Ovary (tissue), 9 donors: ENCODE measurements around the gene IFFO2. TPM values are rescaled to one million over a fixed set of nuclear protein-coding genes. Genes with fewer than 3 reads are reported as not detected.

Experiments used
- DNase-seq, 5 donors: peaks; one replicate each; pipeline ENCODE4 v3.0.0-alpha.2; 2019 to 2020
- H3K27ac ChIP-seq, 2 donors: fragments of 200-600 bp; one replicate each; pipeline versions ENCODE4 v1.5.1 to v1.8.0; 2019 to 2022
- H3K27me3 ChIP-seq: fragments of 200-600 bp; one replicate; pipeline ENCODE4 v1.8.0; 2022
- H3K36me3 ChIP-seq: fragments of 200-600 bp; sonication (generic); one replicate; pipeline ENCODE4 v1.5.1; 2019
- H3K4me1 ChIP-seq: one replicate; pipeline ENCODE4 v1.8.1; 2013; ENCODE audit warnings: mild to moderate bottlenecking, moderate library complexity; ENCODE audit not compliant: insufficient read depth
- H3K4me3 ChIP-seq: fragments of 200-600 bp; sonication (generic); one replicate; pipeline ENCODE4 v1.5.1; 2017
- H3K9me3 ChIP-seq, 2 donors: fragments of 200-600 bp in 1 of 2; sonication (generic) in 1 of 2; one replicate each; pipeline versions ENCODE4 v1.5.1 to v1.8.1; 2013 to 2019; ENCODE audit warnings: mild to moderate bottlenecking in 1 of 2, moderate library complexity in 1 of 2
- EP300 ChIP-seq: sonication (generic); formaldehyde crosslinking; IDR thresholded peaks from one replicate; pipeline ENCODE4 v1.6.1; 2017; ENCODE audit warnings: antibody characterized with exemption
- POLR2A ChIP-seq: fragments of 450-650 bp; IDR thresholded peaks from one replicate; pipeline ENCODE4 v1.6.1; 2017; ENCODE audit warnings: antibody characterized with exemption, mild to moderate bottlenecking, moderate library complexity
- WGBS, 3 donors: extraction: QIAGEN DNeasy Blood & Tissue Kit in 1 of 3; methylation state at CpG; one replicate each; pipeline versions ENCODE4 v1.1.5 to v1.1.7; 2013 to 2017; 5-methylcytosine and 5-hydroxymethylcytosine counted together
- intact Hi-C, 4 donors: fragments of 100-400 bp; cut with DNase I; formaldehyde crosslinking; loops; one replicate each; pipeline versions ENCODE4 v1.11.0 to v1.15.1; 2022 to 2023
- polyA plus RNA-seq, 2 donors: library from polyadenylated mRNA; stranded (reverse); fragments of 200-250 nt in 1 of 2; fragments of 350-450 nt in 1 of 2; fragmentation: Illumina TruSeq in 1 of 2; extraction: RNeasy Lipid Tissue Mini Kit (QIAGEN cat#74804) in 1 of 2; gene quantifications; one replicate each; pipeline ENCODE4 v1.2.3, GENCODE V29; 2013 to 2014
- total RNA-seq, 7 donors: library from RNA; depleted of rRNA in 2 of 7; stranded (reverse); fragments of >200 nt in 2 of 7; fragmentation: NEBNext Ultra II Directional in 3 of 7; extraction: Animal tissue kit (Norgen Biotek cat#: 25700) in 3 of 7; gene quantifications; one replicate each; pipeline versions ENCODE4 v1.1.0 to v1.2.4, GENCODE V29; 2016 to 2023
- TF ChIP-seq, protein P1 (sequence below), 3 donors: fragments of 450-650 bp in 2 of 3; fragments of 200-600 bp in 1 of 3; IDR thresholded peaks; one replicate each; pipeline versions ENCODE4 v1.5.1 to v1.8.0; 2016 to 2022; ENCODE audit warnings: antibody characterized with exemption in 3 of 3, mild to moderate bottlenecking in 1 of 3
- donor health status: DM: no; HTN: no; CAD: no; lungs with moderate emphysema.
- donor health status: DM: no; HTN: no; CAD: no.
- donor health status: Bipolar disorder and iron deficiency.
- donor health status: DM: yes; HTN: yes; CAD: no.
- donor health status: DM: no; HTN: no; CAD: no.
- donor health status: DM: yes; HTN: yes; CAD: no.

The IFFO2 gene
- total and polyA plus RNA-seq, 9 donors, result 3.4 to 11.2 (median 6.2) TPM

DNA sequence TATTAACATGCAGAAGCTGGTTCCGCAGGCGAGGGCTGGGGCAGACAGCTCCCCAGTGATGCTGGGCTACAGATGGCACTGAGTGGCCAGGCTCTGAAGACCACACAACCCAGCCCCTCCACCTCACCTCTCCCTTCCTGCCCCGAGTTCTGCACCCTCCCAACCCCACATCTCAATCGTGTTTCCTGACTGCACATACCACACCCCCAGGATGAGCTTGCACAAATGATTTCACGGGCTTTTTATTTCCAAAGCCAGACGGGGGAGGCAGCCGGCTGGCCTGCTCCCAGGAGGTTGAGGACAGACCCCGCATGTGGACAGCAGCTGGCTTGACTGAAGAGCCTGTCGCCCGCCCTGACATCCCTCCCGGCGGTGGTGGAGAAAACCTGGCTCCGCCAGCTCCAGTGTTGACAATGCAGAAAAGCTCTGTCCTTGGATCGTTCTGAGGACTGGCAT lies 32.7 kb downstream of the IFFO2 start:
- intact Hi-C loops, result loop anchor here in 1 of 4 donors (5.0 kb wide), 1 partner anchor 34 kb away; the partner anchor contains the start of gene IFFO2

DNA sequence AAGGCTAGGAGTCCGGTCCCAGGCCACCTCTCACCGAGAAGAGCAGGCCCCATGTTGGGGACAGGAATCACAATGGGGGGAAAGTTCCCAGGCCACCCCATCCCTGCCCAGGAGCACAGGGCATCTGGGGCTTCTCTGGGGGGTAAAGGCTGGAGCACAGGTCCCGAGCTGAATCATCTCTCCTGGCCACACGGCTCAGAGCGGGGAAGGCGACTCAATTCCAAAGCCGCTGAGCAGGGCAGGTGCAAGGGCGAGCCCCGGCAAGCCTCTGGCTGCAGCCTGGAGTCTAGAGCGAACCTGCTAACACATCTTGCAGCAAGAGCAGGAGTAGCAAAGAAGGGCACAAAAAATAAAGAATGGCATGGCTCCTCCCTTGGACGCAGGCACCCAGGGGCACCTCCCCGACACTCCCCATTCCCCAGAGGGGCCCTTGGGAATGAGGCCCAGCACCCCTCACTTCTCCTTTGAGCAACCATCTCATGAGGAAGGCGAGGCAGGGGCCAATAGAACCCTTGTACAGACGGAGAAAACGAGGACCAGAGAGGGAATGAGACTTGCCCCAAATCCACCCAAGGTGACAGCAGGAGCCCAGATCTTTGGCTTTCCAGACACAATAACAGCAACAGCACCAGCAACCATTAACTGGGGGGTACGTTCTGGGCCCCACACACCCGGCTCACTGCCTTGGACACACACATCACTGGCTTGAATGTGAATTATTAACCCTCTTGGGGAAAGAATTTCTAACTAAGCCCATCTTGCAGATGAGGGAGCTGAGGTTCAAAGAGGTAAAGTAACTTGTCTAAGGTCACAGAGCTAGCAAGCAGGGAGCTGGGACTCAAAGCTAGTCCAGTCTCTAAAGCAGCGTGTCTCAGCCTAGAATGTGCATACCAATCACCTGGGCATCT lies 33.4 kb downstream of the IFFO2 start:
- peak overlapping the region; percentile 74 to 91 for H3K27ac ChIP-seq
- H3K4me1 ChIP-seq, result peaks cover 20% of the 10 kb centered on the region
- no peak overlapping the region for H3K4me3 ChIP-seq
- no peaks in the 10 kb centered on the region for H3K9me3 ChIP-seq
- 64 to 71% (median 69%) methylated on average over 18 of the region's 18 CpGs for WGBS, 3 donors
- intact Hi-C loops, result loop anchor here in 1 of 4 donors (5.0 kb wide), 1 partner anchor 34 kb away; the partner anchor contains the start of gene IFFO2
- no peaks in the 10 kb centered on the region for H3K36me3 ChIP-seq
- TF ChIP-seq, protein P1, sequence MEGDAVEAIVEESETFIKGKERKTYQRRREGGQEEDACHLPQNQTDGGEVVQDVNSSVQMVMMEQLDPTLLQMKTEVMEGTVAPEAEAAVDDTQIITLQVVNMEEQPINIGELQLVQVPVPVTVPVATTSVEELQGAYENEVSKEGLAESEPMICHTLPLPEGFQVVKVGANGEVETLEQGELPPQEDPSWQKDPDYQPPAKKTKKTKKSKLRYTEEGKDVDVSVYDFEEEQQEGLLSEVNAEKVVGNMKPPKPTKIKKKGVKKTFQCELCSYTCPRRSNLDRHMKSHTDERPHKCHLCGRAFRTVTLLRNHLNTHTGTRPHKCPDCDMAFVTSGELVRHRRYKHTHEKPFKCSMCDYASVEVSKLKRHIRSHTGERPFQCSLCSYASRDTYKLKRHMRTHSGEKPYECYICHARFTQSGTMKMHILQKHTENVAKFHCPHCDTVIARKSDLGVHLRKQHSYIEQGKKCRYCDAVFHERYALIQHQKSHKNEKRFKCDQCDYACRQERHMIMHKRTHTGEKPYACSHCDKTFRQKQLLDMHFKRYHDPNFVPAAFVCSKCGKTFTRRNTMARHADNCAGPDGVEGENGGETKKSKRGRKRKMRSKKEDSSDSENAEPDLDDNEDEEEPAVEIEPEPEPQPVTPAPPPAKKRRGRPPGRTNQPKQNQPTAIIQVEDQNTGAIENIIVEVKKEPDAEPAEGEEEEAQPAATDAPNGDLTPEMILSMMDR (IDR thresholded peaks at IDR 0.05), result no peak
- no peak for TF ChIP-seq POLR2A
- DNase-seq, result peak in 3 of 5 donors; percentile 30 to 48 (median 41)
- no peaks in the 10 kb centered on the region for H3K27me3 ChIP-seq

More for the DNA sequence above, 32.7 kb downstream of the IFFO2 start:
- no peak for TF ChIP-seq POLR2A
- peak overlapping the region in 1 of 2 donors; percentile 91 for H3K27ac ChIP-seq
- DNase-seq, result no peak
- H3K36me3 ChIP-seq, result no peaks in the 10 kb centered on the region
- no peaks in the 10 kb centered on the region for H3K9me3 ChIP-seq
- H3K27me3 ChIP-seq, result no peaks in the 10 kb centered on the region
- WGBS, 3 donors, result 40 to 50% (median 43%) methylated on average over 12 to 14 of the region's 14 CpGs
- H3K4me3 ChIP-seq, result no peak overlapping the region
- peaks cover 20% of the 10 kb centered on the region for H3K4me1 ChIP-seq

DNA sequence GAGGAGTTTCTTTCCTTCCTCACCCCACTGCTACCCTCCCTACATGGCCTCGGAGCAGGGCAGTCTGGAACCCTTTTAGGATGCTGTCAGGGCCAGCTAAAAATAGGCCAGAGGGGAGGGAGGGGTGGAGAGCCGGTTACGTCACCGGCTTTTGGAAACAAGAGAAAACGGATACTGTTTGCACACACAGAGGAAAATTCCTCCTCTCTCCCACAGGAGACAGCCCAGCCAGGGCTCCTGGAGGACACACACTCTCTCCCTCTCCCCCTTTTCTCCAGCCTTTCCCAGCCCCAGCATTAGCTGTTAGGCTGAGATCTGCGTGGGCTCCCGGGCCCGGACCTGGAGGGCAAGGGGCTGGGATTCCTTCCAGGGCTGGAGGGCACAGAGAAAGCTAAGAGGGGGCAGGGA lies 34.2 kb downstream of the IFFO2 start:
- DNase-seq, result peak; percentile 86 to 94 (median 90)
- intact Hi-C loops, result loop anchor here in 1 of 4 donors (5.0 kb wide), 1 partner anchor 35 kb away; the partner anchor contains the start of gene IFFO2

DNA sequence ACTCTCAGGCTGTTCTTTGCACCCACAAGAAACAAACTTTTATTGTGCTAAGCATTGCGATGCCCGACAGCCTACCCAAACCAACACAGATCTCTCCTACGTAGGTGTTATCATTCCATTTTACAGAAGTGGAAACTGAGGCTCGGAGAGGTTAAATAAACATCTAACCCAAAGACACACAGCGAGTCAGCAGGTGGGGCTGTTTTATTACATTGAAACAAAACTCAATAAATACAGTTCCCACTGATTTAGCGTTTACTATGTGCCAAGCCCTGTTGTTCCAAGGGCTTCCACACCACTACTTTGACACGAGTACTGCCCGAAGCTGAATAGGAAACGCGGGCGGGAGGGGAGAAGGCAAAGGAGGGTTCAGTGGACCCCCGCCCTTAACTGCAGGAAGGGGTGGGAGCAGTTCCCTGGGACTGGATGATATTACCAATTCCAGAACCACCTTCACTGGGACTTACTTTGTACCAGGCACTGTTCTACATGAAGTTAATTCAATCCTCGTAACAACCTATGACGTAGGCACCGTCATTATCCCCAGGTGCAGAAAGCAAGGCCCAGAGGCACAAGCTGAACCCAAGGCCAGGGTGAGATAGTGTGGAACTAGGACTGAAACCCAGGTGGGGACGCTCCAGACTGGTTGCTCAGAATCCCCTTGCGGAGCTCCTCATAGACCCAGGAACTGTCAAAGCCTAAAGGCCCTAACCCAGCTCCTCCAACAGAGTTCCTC lies 34.8 kb downstream of the IFFO2 start:
- no peaks in the 10 kb centered on the region for H3K9me3 ChIP-seq
- no peak for DNase-seq
- 63 to 68% (median 64%) methylated on average over 17 of the region's 17 CpGs for WGBS, 3 donors
- no peak overlapping the region for H3K4me3 ChIP-seq
- H3K36me3 ChIP-seq, result no peaks in the 10 kb centered on the region
- H3K27ac ChIP-seq, result peak overlapping the region; percentile 74 to 91
- H3K4me1 ChIP-seq, result peaks cover 14% of the 10 kb centered on the region
- intact Hi-C loops, result loop anchor here in 1 of 4 donors (5.0 kb wide), 1 partner anchor 36 kb away; the partner anchor contains the start of gene IFFO2
- TF ChIP-seq POLR2A (no peak), EP300 (no peak)
- TF ChIP-seq, protein P1 (IDR thresholded peaks at IDR 0.05), result no peak
- no peaks in the 10 kb centered on the region for H3K27me3 ChIP-seq

More for the DNA sequence above, 34.2 kb downstream of the IFFO2 start:
- H3K9me3 ChIP-seq, result no peaks in the 10 kb centered on the region
- H3K4me1 ChIP-seq, result peaks cover 20% of the 10 kb centered on the region
- TF ChIP-seq, protein P1 (IDR thresholded peaks at IDR 0.05), result peak in 2 of 3 donors; percentile 53 to 61
- peak; percentile 29 for TF ChIP-seq POLR2A
- TF ChIP-seq EP300, result no peak
- WGBS, 3 donors, result 0 to 10% (median 1%) methylated on average over 8 of the region's 8 CpGs
- no peaks in the 10 kb centered on the region for H3K36me3 ChIP-seq
- no peaks in the 10 kb centered on the region for H3K27me3 ChIP-seq
- no peak overlapping the region for H3K4me3 ChIP-seq
- peak overlapping the region; percentile 74 to 91 for H3K27ac ChIP-seq
